K562 (cell line): Measurements from ENCODE around the gene EEF2K. TPM values are rescaled to one million over a fixed set of nuclear protein-coding genes. Genes with fewer than 3 reads are reported as not detected.

Experiments
- AFF1 ChIP-seq, 2 experiments: fragments of 450-650 bp; IDR thresholded peaks; 2 replicates each; pipeline ENCODE4 v1.6.1; 2018; ENCODE audit warnings: mild to moderate bottlenecking in 2 of 2, low read depth in 1 of 2; ENCODE audit not compliant: partially characterized antibody in 2 of 2
- ARID1B ChIP-seq: fragments of 450-650 bp; IDR thresholded peaks from 2 replicates; pipeline ENCODE4 v1.6.1; 2016; ENCODE audit warnings: antibody characterized with exemption, mild to moderate bottlenecking, inconsistent platforms
- HINFP ChIP-seq: fragments of 450-650 bp; conservative IDR thresholded peaks from 2 replicates; pipeline ENCODE4 v1.6.1; 2016; ENCODE audit warnings: missing genetic modification characterization, low read depth, mild to moderate bottlenecking, control low read depth, missing compliant biosample characterization
- MTA3 ChIP-seq: fragments of 450-650 bp; formaldehyde crosslinking; IDR thresholded peaks from 2 replicates; pipeline ENCODE4 v1.6.1; 2017; ENCODE audit warnings: mild to moderate bottlenecking, borderline replicate concordance
- NBN ChIP-seq: fragments of 450-650 bp; IDR thresholded peaks from 2 replicates; pipeline ENCODE4 v1.6.1; 2016; ENCODE audit warnings: low read depth, mild to moderate bottlenecking
- NONO ChIP-seq, 2 experiments: fragments of 200-400 bp in 1 of 2; fragments of 450-650 bp in 1 of 2; formaldehyde crosslinking in 1 of 2; IDR thresholded peaks; 2 replicates each; pipeline ENCODE4 v1.6.1; 2017; ENCODE audit warnings: low read depth in 2 of 2, mild to moderate bottlenecking in 2 of 2, moderate library complexity in 2 of 2, low read length in 1 of 2
- SOX6 ChIP-seq: fragments of 450-650 bp; IDR thresholded peaks from 2 replicates; pipeline ENCODE4 v1.6.1; 2014; ENCODE audit warnings: mild to moderate bottlenecking
- USF2 ChIP-seq: sonication (generic); formaldehyde crosslinking; IDR thresholded peaks from 2 replicates; pipeline ENCODE4 v1.5.0; 2020; ENCODE audit warnings: missing genetic modification reagents
- ZNF318 ChIP-seq, 2 experiments: fragments of 450-650 bp; IDR thresholded peaks; 2 replicates each; pipeline ENCODE4 v1.6.1; 2016; ENCODE audit warnings: mild to moderate bottlenecking in 2 of 2, borderline replicate concordance in 1 of 2, low read depth in 1 of 2, moderate library complexity in 1 of 2
- polyA plus RNA-seq, 8 experiments: library from polyadenylated mRNA; depleted of rRNA in 4 of 8; stranded (reverse) in 5 of 8; unstranded in 3 of 8; fragments of >200 nt; fragmentation: Nextera tagmentation in 2 of 8; fragmentation: Illumina TruSeq in 1 of 8; extraction: Ambion mirVana in 2 of 8; extraction: Trizol in 1 of 8; gene quantifications; 2 replicates each; pipeline versions ENCODE4 v1.2.1 to v1.2.3, GENCODE V29; 2011 to 2014; ENCODE audit warnings: inconsistent platforms in 1 of 8, missing spikeins in 1 of 8
- total RNA-seq, 7 experiments: library from RNA; depleted of rRNA in 6 of 7; stranded (reverse); fragments of >200 nt in 6 of 7; fragmentation: Illumina TruSeq in 2 of 7; extraction: Trizol in 2 of 7; gene quantifications; 2 replicates each; pipeline versions ENCODE4 v1.2.1 to v1.2.3, GENCODE V29; 2011 to 2021; ENCODE audit warnings: low replicate concordance in 1 of 7

EEF2K gene
- total and polyA plus RNA-seq, 9 of the 15 experiments (the other 6 are each of a cell fraction or from before 2014, with no cell fraction given): 3.0 to 35.2 (median 12.2) TPM

GRCh38 chr16:22282254-22282892, 76.3 kb downstream of the EEF2K start (continued):
- TF ChIP-seq AFF1 (IDR thresholded peaks at IDR 0.05; ENCODE audit: low read depth in 1 of 2, partially characterized antibody in 2 of 2) (peak in 1 of 2 experiments; percentile 88), ZNF318 (IDR thresholded peaks at IDR 0.05; ENCODE audit: borderline replicate concordance in 1 of 2, low read depth in 1 of 2) (peak in 1 of 2 experiments; percentile 54; a peak in 1 of 4 replicates), NBN (peak; percentile 90), ARID1B (peak; percentile 99), NONO (IDR thresholded peaks at IDR 0.05; ENCODE audit: low read depth in 2 of 2, low read length in 1 of 2) (peak in 1 of 2 experiments; percentile 67; a peak in 1 of 4 replicates), HINFP (0 out of 2 replicates have a peak, but pooled peaks have one; percentile 18), USF2 (peak; percentile 41), MTA3 (0 out of 2 replicates have a peak, but pooled peaks have one; percentile 75), SOX6 (peak; percentile 97)
